GM19455 (cell line): ENCODE data around the gene PPARA.

Source experiments
- ATAC-seq: cut with Tn5 transposase; IDR thresholded peaks from one replicate; pipeline ENCODE4 v1.9.1; 2021; ENCODE audit not compliant: unreplicated experiment

PPARA gene

DNA sequence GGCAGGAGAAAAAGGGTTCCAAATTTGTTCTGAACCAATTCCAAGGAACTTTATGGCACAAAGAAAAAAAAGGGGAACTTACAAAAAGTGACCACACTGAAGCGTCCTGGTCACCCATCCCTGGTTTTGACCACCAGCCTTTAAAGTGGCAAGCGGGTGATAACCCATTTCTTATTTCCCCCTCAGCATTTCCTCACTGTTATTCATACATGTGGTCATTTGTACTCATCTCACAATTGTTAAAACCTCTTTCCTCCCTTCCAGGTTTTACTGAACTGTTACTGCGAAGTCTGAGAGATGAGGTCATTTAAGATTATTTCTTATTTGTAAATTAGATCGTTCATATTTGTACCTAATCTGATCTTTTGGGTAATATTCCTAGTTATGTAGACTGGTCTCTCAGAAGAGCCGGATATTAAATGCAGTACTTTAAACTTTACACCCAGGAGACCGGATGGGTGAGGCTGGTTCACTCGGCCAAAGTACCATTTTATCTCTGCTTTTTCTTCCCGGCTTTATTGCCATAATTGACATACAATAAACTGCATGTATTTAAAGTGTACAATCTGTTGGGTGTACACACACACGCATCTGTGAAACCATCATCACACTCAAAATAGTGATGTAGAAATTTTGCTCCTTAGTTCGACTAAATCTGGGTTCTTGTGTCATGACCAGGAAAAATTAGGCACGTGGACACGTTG lies 52.7 kb downstream of the PPARA start:
- no peak for ATAC-seq

DNA sequence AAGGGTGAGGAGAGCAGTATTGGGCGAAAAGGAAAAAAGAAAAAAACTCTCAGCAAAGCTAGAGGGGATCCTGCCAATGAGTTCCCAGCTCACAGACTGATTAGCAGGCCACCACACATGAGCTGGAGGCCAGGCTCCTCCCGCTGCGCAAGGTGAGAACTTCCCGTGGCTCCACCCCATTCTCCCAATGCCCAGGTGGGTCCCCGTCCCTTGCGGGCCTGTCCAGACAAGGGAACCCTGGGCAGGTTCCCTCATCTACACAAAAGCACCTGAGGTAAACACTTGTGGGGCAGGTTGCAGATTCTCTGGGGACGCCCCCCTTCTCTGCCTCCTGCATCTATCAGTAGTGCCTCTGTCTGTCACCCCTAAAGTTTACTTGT lies 53.3 kb downstream of the PPARA start:
- no peak for ATAC-seq

DNA sequence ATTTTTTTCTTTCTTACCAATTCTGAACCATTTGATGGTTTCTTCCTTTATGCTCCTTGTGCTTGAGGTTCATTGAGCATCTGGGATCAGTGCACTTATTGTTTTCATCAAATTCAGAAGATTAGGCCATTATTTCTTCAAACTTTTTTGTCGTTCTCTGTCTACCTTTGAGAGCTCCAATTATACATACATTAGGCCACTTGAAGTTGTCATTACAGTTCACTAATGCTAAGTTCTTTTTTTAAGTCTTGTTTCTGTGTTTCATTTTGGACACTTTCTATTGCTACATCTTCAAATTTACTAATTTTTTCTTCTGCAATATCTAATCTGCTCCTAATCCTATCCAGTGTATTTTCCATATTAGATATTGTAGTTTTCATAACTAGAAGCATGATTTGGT lies 58.9 kb downstream of the PPARA start:
- ATAC-seq: no peak

- no peak for ATAC-seq
These were observed 61.9 kb downstream of the PPARA start for GRCh38 chr22:46212195-46212594.

GRCh38 chr22:46213052-46213451 lies 62.7 kb downstream of the PPARA start:
- no peak for ATAC-seq

DNA sequence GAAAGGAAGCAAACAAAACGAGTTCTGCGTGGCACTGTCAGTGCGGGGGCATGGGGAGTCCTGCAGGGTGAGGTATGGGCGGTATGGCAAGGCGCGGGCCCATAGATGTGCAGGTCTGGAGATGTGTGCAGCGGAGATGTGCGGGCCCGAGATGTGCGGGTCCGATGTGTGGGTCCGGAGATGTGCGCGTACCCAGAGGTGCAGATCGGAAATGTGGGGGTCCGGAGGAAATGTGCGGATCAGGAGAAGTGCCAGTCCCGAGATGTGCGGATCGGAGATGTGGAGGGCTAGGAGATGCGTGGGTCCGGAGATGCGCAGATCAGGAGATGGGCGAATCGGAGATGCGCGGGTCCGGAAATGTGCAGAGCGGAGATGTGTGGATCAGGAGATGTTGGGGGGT lies 63.8 kb downstream of the PPARA start:
- ATAC-seq: no peak

GRCh38 chr22:46214616-46215015 lies 64.3 kb downstream of the PPARA start:
- no peak for ATAC-seq

- ATAC-seq: no peak
These were observed 69.3 kb downstream of the PPARA start for GRCh38 chr22:46219636-46220035.

- no peak for ATAC-seq
These were observed 70.6 kb downstream of the PPARA start for GRCh38 chr22:46220921-46221320.

- ATAC-seq: no peak
These were observed 73.9 kb downstream of the PPARA start for GRCh38 chr22:46224044-46224897.

GRCh38 chr22:46224898-46225290 lies 74.6 kb downstream of the PPARA start:
- ATAC-seq: no peak

DNA sequence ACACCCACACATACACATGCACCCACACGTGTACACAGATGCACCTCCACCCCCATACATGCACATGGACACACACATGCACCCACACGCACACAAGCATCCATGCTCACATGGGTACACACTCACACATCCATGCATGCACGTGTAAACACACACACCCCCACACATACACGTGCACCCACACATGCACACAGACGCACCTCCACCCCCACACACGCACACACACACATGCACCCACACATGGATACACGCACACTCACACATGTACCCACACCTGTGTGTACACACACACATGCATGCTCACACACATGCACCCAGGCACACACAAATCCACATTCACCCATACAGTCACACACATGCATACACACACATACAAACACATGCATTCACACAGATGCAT lies 75.3 kb downstream of the PPARA start:
- ATAC-seq: no peak

- ATAC-seq: no peak
These were observed 76.3 kb downstream of the PPARA start for GRCh38 chr22:46226577-46226976.

- ATAC-seq: no peak
These were observed 79.4 kb downstream of the PPARA start for GRCh38 chr22:46229701-46230100.

DNA sequence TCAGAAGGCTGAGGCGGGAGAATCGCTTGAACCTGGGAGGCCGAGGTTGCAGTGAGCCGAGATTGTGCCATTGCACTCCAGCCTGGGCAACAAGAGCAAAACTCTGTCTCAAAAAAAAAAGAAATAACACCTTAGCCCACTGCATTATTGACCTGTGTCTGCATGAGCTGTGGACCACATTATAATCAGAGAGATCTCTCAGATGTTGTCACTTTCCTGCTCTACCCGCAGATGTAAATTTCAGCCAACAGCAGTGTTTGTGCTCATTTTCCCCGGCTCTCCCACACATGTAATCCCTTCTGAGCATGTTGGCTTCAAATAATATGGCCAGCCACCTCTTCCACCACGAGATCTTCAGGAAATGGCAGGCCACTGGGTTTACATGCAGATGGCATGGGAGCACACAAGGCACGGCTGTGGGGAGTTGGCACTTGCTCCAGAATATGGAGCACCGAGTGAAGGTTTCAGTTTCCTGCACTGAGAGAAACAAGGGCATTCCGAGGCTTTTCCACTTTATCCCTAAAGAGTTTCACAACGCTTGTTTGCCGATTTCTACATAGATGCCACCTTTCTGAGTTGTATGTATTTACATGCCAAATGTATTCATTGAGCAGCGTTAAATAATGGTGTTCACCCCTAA lies 80.1 kb downstream of the PPARA start:
- ATAC-seq: no peak

DNA sequence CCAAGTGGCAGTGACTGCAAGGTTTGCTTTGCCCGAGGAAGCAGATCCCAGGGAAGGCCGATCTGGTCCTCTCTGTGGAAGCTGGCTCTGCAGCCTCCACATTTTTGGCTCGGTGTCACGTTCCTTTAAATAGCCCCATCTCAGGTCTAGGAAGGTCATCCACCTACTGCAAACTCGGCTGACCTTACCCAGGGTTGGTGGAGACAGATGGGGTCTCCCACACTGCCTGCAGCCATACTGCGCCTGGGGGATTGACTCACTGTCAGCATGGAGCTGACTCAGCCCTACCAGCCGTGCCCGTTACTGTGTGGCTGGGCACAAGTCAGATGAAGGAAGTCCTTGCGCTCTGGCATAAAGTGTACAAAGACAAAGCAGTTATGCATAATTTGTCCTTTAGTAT lies 82.9 kb downstream of the PPARA start:
- ATAC-seq: no peak

DNA sequence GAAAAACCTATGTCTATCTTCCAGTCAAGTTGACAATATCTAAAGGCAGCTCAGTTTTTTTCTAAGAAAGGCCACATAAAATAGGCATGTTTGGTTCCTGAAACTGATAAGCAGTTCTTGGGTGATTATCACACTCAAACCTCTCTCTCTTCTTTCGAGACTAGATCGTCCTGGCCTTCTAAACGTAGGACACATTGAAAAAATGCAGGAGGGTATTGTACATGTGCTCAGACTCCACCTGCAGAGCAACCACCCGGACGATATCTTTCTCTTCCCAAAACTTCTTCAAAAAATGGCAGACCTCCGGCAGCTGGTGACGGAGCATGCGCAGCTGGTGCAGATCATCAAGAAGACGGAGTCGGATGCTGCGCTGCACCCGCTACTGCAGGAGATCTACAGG lies 84.6 kb downstream of the PPARA start:
- no peak for ATAC-seq

DNA sequence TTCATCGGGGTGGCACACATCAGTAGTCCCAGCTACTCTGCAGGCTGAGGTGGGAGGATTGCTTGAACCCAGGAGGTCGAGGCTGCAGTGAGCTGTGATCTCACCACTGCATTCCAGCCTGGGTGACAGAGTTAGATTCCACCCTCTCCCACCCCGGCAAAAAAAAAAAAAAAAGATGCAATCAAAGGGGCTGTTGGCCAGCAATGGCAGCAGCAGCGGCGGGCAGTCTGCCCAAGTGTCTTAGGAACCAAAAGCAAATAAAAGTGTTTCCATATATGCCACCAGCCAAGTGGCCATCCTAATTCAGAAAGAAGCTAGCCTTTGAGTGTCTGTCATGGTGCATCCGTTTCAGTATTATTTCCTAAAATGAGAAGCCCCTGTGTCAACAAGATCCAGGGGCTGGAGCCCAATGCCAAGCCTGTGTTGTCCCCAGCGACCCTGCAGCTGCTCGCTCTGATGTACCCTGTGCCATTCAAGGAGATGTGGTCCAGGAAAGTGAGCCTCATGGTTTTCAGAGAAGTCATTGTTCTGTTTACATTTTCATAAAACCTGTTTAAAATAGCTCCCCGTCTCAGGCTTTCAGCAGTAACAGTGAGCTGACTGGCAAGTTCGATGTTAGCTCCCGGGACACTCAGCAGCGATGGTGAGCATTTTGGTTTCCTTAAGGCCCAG lies 87.3 kb downstream of the PPARA start:
- ATAC-seq: no peak

DNA sequence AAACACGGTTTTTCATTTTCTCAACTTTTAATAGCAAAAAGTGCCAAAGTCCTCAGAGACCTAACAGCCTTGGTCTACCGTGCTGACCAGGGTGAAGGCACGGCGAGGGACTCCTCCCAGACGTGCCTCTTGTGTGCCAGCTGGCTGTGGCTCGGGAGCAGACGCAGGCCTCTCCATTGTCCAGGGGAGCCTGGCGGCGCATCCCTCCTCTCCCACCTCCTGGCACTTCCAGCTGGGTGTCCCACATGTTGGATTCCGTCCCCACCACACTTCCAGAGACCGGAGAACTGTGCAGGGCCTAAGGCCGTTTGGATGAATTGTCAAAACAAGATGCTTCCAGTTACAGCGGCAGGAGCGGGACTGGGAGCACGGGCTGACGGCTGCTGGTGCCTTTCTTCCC lies 88.2 kb downstream of the PPARA start:
- no peak for ATAC-seq

DNA sequence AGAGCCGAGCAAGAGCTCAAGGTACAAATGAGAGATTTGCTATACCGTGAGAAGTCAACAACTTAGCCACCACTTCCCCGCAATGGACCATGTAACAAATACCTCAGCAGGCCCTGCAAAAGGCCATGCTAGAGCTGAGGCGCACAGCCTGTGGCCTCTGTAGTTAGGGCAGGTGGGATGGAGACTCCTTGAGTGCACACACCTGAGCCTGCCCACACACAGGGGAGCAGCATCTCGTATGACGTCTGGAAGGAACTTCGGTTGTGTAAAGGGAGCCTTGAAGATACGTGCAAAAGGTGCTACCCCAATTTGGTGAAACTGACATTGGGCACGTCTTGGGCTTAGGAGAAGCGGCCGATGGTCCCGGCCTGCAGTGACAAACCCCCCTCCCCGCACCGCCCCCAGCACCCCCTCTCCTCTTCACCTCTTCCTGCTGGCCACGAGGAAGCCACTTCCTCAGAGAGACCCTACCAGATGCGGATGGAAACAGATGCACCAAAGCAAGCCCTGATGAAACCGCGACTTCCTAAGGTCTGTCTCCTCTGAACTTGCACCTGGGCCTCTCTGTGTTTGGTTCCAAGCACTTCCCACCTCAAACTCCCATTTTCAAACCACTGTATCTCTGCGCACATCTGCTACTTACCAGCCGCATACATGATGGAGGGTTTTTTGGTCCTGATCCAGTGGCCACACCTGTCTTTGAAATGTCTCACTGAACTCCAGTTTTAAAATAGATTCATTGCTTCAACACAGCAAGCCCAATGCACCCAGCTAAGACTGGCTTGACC lies 89.1 kb downstream of the PPARA start:
- ATAC-seq: no peak

DNA sequence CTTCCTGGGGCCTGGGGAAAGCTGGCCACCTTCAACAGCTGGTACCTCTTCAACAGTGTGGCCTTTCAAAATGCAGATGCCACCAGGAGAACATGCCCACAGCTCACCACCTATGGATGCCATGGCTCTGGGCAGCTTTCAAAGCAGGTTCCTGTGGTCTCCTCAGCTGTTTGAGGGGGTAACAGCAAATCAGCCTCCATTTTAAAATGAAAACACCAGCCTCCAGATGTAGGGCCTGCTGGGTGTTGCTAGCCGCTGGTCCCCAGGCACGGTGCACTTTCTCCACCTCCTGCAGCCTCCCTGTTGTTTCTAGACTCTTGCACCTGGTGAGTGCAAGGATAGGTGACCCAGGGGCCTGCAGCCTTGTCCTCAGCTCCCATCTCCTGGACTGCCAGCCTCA lies 89.7 kb downstream of the PPARA start:
- no peak for ATAC-seq
